Gastrocnemius medialis (tissue), 4 donors: ENCODE results near the gene COBL.
"Not testable (repeated sequence)": the region's sequence is repeated elsewhere in the genome, so short reads cannot be mapped to it uniquely, and the experiment has no call there.

ENCODE experiments used
- CTCF ChIP-seq, 5 experiments: fragments of 450-650 bp in 3 of 5; fragments of 200-600 bp in 2 of 5; sonication (generic) in 2 of 5; IDR thresholded peaks in 4 of 5; conservative IDR thresholded peaks in 1 of 5; 1 replicate in 4 of 5; 2 replicates in 1 of 5; pipeline ENCODE4 v1.5.1; 2016 to 2019; ENCODE audit warnings: antibody characterized with exemption in 5 of 5, mild to moderate bottlenecking in 3 of 5, moderate library complexity in 3 of 5
- POLR2A ChIP-seq, 2 donors: fragments of 450-650 bp; IDR thresholded peaks; one replicate each; pipeline ENCODE4 v1.6.1; 2017; ENCODE audit warnings: antibody characterized with exemption in 2 of 2, mild to moderate bottlenecking in 2 of 2, moderate library complexity in 2 of 2

- TF ChIP-seq CTCF (IDR thresholded peaks at IDR 0.05 in 4 of 5, conservative IDR thresholded peaks at IDR 0.05 in 1 of 5); POLR2A (IDR thresholded peaks at IDR 0.05): not testable (repeated sequence)
Observed at GRCh38 chr7:50990214-50990613, 326.4 kb downstream of the COBL start.
